Caki2 (cell line): Measurements from ENCODE around the gene KNG1. TPM values are rescaled to one million over a fixed set of nuclear protein-coding genes. Genes with fewer than 3 reads are reported as not detected.
A peak's percentile ranks its signal among the peaks of the same experiment; 100 is the strongest.
"Not testable (repeated sequence)": the region's sequence is repeated elsewhere in the genome, so short reads cannot be mapped to it uniquely, and the experiment has no call there.

Source experiments
- DNase-seq: peaks from one replicate; pipeline ENCODE4 v3.0.0-alpha.2; 2015; ENCODE audit warnings: low read depth
- in situ Hi-C: cut with HindIII; loops from 2 replicates; pipeline ENCODE4 v1.10.0; 2016; ENCODE audit warnings: low sequenced_read_pairs, low pct_unique_long_range_greater_than_20kb, mixed read lengths
- total RNA-seq: library from RNA; depleted of rRNA; stranded (reverse); fragments of >200 nt; shearing (Covaris generic); gene quantifications from 2 replicates; pipeline ENCODE4 v1.2.3, GENCODE V29; 2014; ENCODE audit warnings: low replicate concordance

Gene KNG1
- total RNA-seq, 1 experiment from 2014 or later: not detected

DNA sequence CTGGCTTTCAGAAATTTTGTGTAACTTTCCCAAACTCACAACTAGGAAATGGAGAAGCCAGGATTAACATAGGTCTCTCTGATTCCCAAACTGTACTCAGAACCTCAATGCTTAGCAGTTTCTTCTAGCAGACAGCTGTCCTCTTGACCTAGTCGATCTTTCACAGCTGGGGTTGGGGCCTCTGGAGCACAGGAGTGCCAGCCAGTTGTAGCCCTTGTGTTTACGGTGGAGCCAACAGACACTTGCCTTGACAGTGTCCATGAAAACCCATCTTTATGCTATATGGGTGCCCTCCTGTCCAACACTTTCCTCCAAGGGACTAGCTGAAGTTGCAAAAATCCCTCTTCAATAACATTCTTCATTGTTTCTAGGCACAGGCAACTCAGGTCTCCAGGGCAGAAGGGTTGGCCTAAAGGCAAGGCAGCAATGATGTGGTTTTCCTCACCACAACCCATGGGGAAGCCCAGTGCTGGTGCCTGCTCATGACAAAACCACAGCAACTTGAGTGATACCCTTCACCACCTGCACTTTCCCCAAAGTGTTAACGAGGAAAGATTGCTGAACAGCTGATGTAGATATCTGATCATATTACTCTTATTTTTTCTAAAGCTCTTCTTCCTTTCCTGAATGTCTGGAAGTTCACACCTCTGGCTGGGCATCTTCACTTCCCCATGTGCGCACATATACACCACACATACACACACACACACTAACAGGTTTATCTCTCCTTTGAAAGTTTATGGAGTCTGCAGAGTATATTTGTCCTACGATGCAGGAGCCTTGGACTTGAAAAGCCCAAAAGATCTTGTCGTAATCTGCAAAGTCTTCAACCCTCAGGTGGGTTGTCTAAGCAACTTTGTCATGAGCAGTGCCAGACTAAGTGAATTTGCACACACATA lies 11.0 kb upstream of the KNG1 start:
- DNase-seq: no peak
- in situ Hi-C loops: no loop called here

GRCh38 chr3:186708983-186709679 lies 8.0 kb upstream of the KNG1 start:
- DNase-seq: no peak
- in situ Hi-C loops: no loop called here

DNA sequence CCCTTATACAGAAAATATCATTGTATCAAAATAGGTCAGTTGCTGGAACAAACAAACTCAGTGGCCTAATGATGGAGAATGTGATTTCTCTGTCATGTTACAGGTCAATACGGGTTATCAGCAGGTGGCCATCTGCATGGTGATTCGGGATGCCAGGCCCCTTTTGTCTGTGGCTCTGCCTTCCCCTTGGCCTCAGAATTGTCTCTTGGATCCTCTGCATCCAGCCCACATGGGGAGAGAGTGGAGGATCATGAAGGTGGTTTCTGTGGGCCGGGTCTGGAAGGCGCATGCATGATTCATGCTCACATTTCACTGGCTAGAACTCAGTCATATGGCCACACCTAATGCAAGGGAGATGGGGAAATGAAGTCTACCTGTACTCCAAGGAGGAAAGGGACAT lies 6.5 kb upstream of the KNG1 start:
- DNase-seq, in situ Hi-C loops: not testable (repeated sequence)

GRCh38 chr3:186713499-186713898 lies 3.7 kb upstream of the KNG1 start:
- no peak for DNase-seq
- in situ Hi-C loops: no loop called here

GRCh38 chr3:186719945-186720739 lies 3.0 kb downstream of the KNG1 start:
- in situ Hi-C loops: no loop called here

GRCh38 chr3:186722457-186722856 lies 5.3 kb downstream of the KNG1 start:
- no peak for DNase-seq
- in situ Hi-C loops: no loop called here

More at GRCh38 chr3:186719945-186720739, 3.0 kb downstream of the KNG1 start:
- no peak for DNase-seq

GRCh38 chr3:186724911-186725310 lies 7.8 kb downstream of the KNG1 start:
- in situ Hi-C loops: no loop called here

GRCh38 chr3:186732169-186732766 lies 15.1 kb downstream of the KNG1 start:
- in situ Hi-C loops: no loop called here
- DNase-seq: no peak

More at GRCh38 chr3:186724911-186725310, 7.8 kb downstream of the KNG1 start:
- no peak for DNase-seq

- in situ Hi-C loops: no loop called here
- DNase-seq: no peak
Measured at GRCh38 chr3:186742618-186743380, 25.6 kb downstream of the KNG1 start.

DNA sequence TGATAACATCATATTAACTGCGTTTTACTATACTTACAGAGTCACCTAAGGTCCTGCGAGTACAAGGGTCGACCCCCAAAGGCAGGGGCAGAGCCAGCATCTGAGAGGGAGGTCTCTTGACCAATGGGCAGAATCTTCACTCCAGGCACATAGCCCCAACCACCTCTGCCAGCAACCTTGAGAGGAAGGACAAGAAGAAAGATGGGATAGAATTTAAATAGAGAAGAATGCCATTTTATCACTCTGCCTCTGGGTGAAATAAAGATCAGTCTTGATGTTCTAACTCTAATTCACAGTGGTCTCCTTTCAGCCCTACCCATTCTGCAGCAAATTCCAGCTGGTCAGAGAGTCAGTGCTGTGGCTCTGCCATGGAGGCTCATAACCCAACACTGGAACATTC lies 26.5 kb downstream of the KNG1 start:
- no peak for DNase-seq
- in situ Hi-C loops: no loop called here

- in situ Hi-C loops: no loop called here
- DNase-seq: peak; percentile 86
Measured at GRCh38 chr3:186746008-186746407, 28.8 kb downstream of the KNG1 start.

DNA sequence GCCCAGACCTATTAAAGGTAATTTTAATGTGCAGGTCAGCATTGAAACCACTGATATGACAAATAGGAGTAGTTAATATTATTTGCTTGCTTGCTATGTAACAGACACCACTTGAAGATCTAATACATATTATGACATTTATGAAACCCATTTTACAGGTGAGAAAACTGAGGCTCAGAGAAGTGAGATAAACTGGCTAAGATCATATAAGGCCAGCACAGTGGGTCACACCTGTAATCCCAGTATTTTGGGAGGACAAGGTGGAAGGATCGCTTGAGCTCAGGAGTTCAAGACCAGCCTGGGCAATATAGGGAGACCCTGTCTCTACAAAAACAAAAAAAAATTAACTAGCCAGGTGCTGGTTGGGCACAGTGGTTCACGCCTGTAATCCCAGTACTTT lies 33.2 kb downstream of the KNG1 start:
- DNase-seq: no peak
- in situ Hi-C loops: no loop called here

DNA sequence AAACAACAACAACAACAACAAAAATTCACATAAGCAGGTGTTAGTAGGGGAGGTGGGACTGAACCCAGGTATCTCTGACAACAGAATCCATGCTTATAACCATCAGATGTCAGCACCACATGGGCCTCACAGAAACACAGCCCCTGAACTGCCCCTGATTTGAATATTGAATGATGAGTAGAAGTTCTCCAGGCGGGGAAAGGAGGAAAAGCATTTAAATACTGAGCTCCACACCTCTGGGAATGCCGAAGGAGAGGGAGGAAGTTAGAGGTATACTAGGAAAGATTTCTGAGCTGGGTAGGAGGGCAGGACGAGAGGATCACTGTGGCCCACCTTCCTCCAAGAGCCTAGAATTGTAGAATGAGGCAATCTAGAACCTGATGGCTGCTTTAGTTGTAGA lies 34.3 kb downstream of the KNG1 start:
- in situ Hi-C loops: no loop called here
- DNase-seq: no peak

- in situ Hi-C loops: no loop called here
- no peak for DNase-seq
Measured at GRCh38 chr3:186754006-186754405, 36.8 kb downstream of the KNG1 start.

- in situ Hi-C loops: no loop called here
- DNase-seq: no peak
Measured at GRCh38 chr3:186754871-186755270, 37.7 kb downstream of the KNG1 start.

GRCh38 chr3:186757214-186757613 lies 40.1 kb downstream of the KNG1 start:
- in situ Hi-C loops: no loop called here
- no peak for DNase-seq

DNA sequence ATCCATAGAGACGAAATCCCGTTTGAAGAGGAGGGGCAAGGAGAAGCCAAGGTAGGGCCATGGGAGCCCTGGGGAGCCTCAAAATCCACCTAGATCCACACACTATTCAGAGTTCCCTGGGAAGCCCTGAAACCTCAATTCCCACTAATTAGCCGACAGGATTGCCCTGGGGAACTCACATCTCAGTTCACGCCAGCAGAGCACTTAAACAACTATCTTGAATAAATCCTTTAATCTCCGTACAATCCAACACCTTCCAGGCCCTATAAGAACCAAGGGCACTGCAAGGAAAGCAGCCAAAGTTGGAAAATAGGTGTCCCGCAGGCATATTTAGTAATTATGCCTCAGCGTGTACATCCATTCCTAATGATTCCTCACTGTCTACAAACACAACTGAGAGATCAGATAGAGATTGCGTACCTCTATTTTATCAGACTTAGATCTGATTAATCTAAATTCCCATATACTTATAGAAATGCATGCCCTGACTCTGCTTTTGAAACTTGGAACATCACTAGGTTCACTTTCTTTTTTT lies 40.6 kb downstream of the KNG1 start:
- in situ Hi-C loops: no loop called here
- no peak for DNase-seq
